HG03520 (cell line): ENCODE data around the gene TMEM271.

Experiments used
- ATAC-seq: cut with Tn5 transposase; IDR thresholded peaks from one replicate; pipeline ENCODE4 v1.9.1; 2021; ENCODE audit warnings: mild to moderate bottlenecking, moderate library complexity; ENCODE audit not compliant: unreplicated experiment

Gene TMEM271

GRCh38 chr4:535181-535923, 40.7 kb downstream of the TMEM271 start:
- ATAC-seq = no peak

DNA sequence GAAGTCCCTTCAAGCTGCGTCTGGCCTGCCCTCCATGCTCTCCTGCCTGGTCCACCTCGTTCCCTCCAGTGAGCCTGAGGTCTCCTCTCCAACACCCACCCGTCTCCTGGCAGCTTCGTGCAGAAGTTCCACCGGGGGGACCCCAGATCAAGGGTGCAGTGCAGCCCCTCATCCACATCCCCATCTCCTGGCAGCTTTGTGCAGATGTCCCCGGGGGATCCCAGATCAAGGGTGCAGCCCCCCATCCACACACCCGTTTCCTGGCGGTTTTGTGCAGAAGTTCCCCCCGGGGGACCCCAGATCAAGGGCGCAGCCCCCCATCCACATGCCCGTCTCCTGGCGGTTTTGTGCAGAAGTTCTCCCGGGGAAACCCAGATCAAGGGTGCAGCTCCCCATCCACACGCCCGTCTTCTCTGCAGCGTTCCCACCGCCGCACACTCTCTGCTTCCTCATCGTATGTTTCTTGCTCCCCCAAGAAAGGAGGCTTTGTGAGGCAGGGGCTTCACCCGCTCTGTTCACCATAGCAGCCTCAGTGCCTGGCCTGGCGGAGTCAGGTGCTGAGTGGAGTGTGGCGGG, 41.4 kb downstream of the TMEM271 start:
- no peak for ATAC-seq

GRCh38 chr4:534101-534575, 42.0 kb downstream of the TMEM271 start:
- no peak for ATAC-seq

DNA sequence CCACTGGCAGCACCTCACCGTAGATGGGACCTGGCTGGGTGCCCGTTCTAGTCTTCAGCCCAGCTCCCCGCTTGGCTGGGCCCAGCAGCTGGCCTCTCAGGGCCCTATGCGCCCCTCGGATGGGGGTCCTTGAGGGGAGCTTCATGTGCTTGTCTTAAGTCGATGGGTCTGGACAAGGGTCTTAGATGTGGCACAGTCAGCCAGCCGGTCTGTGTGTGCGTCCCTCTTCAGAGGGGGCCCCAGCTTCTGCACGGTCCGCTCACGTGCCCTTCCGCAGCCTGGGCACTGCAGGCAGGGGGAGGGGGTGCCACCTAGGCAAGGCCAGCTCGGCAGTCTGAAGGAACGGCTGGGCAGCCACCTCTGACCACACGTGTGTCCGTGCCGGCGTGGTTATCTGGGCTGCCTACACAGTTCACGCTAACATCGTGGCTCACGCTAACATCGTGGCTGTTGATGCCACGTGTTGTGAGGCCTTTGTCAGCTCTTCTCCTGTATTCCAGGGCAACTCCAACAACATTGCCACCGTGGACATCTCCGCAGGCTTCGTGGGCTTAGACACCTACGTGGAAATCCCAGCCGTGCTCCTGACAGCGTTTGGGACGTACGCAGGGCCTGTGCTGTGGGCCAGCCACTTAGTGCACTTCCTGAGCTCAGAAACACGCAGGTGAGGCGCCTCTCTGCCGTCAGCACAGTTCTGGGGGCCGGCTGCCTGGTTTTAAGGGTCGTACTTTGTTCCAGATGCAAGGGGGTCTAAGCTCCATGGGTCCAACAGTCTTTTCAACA, 42.6 kb downstream of the TMEM271 start:
- ATAC-seq = no peak

- no peak for ATAC-seq
These were observed 43.3 kb downstream of the TMEM271 start for GRCh38 chr4:532588-533317.

- ATAC-seq = no peak
These were observed 44.2 kb downstream of the TMEM271 start for GRCh38 chr4:531721-532565.

GRCh38 chr4:531076-531475, 45.0 kb downstream of the TMEM271 start:
- no peak for ATAC-seq

GRCh38 chr4:530017-530781, 45.9 kb downstream of the TMEM271 start:
- ATAC-seq = no peak

DNA sequence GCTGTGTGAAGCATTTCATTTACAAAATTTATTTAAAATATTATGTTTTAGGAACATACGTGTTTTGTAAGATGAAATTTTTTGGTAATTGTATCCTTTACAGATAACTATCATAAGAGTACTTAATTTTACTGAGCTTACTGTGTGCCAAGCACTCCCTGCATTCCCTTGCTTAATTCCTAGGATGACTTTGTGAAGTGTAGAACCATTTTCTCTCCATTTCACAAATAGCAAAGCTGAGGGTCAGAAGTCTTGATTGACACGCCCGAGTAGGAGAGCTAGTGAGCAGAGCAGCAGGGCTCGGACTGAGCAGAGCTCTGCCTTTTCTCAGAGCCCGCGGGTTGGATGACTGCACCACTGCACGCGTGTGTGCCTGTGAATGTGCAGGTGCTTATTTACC, 46.5 kb downstream of the TMEM271 start:
- no peak for ATAC-seq

DNA sequence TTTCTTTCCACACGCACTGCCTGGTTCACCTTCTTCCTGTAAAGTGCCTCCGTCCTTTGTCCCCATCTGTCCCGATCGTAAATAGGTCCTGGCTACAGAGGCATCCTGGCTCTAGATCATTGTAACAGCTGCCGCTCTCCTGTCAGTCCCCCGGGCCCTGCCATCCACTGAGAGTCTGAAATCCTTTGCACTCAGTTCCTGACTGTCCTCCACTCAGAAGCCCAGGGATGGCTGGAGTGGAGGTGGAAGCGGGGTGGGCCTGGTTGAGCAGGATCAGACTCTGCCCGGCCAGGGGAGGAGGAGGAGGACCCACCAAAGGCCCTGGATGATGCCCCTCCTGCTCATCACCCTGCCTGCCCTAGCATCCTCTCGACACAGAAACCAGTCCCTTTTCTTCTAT, 47.3 kb downstream of the TMEM271 start:
- no peak for ATAC-seq

DNA sequence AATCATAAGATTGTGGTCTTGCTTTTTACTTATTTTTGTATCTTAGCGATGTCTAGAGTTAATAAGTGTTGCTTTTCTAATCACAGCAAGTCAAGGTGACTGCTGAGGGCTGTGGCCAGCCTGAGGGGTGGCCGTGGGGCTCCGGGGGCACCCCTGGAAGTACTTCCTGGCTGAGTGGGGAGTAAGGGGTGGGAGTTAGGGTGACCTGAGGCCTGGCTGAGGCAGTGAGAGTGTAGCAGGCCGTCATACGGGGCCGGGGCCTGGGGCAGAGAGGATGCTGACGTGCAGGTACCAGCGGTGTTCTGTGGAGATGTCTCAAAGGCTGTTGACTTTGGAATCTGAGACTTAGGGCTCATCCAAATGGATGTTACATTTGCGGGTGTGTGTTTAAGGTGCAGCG, 47.8 kb downstream of the TMEM271 start:
- no peak for ATAC-seq

DNA sequence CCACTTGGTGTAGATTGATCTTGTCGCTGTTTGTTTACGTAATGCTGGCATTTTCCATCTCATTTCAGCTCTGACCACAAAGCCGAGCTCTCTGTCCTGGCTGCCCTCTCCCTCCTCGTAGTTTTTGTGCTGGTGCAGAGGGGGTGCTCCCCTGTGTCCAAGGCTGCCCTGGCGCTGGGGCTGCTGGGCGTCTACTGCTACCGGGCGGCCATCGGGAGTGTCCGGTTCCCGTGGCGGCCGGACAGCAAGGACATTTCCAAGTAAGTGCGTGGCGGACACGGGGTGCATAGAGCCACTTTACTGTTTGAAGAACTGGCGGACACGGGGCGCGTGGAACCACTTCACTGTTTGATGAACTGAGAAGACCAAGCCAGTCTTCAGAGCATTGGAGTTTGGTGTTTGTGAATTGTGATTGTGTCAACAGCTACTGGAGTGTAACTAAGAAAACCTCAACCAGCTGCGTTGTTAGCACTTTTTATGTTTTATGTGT, 49.1 kb downstream of the TMEM271 start:
- ATAC-seq = no peak

- ATAC-seq = no peak
These were observed 49.7 kb downstream of the TMEM271 start for GRCh38 chr4:526189-526909.

- ATAC-seq = no peak
These were observed 50.4 kb downstream of the TMEM271 start for GRCh38 chr4:525660-526059.

- no peak for ATAC-seq
These were observed 51.9 kb downstream of the TMEM271 start for GRCh38 chr4:524196-524595.
